K562 (cell line): Measurements from ENCODE around the gene SPATA12. TPM values are rescaled to one million over a fixed set of nuclear protein-coding genes. Genes with fewer than 3 reads are reported as not detected.

Experiments used
- ATAC-seq: fragments of 200-7000 bp; cut with Tn5 transposase; 3 replicates; pipeline ENCODE4 v1.9.1; 2020; ENCODE audit warnings: moderate library complexity
- BruUV-seq: library from RNA; stranded (reverse); fragments of 400-500 nt; replicated peaks from 2 replicates; lab custom pipeline; 2021; lab: Mats Ljungman, UMichigan
- CTCF ChIA-PET: fragments of 300-600 bp; formaldehyde crosslinking; extraction: SDS; loops from one replicate; lab custom pipeline; 2021; ENCODE audit warnings: low intra/inter-chr PET ratio; lab: Yijun Ruan, JAX
- POLR2A ChIA-PET: fragments of 300-600, 350-650 bp; sonication (Branson Sonifier 250); formaldehyde crosslinking; extraction: SDS; loops from one replicate; lab custom pipeline; 2021; ENCODE audit warnings: antibody characterized with exemption, inconsistent platforms; lab: Yijun Ruan, JAX
- DNase-seq, 4 experiments: peaks; one replicate each; pipeline versions ENCODE4 v3.0.0 to v3.0.0-alpha.2; 2011 to 2018; ENCODE audit warnings: low spot score in 3 of 4, mixed read lengths in 3 of 4; ENCODE audit errors: extremely low read depth in 1 of 4
- FAIRE-seq: peaks from 2 replicates; lab custom pipeline; 2011; peaks lifted over from hg19 to GRCh38; lab: Jason Lieb, UNC
- H2AFZ ChIP-seq: 2 replicates; pipeline ENCODE4 v1.6.0; 2011; ENCODE audit warnings: low read depth, low read length, control low read depth, inconsistent platforms
- H3K27ac ChIP-seq: fragments of 200-600 bp; 3 replicates; pipeline ENCODE4 v1.8.0; 2011; ENCODE audit warnings: low read depth, mild to moderate bottlenecking, control low read depth, inconsistent platforms, low read length, moderate library complexity, mixed read lengths; ENCODE audit errors: extremely low read depth
- H3K27me3 ChIP-seq, 2 experiments: fragments of 300-600 bp in 1 of 2; 2 replicates in 1 of 2; 3 replicates in 1 of 2; pipeline versions ENCODE4 v1.6.0 to v1.8.0; 2011; ENCODE audit warnings: inconsistent platforms in 2 of 2, low read length in 2 of 2, mild to moderate bottlenecking in 1 of 2, mixed read lengths in 1 of 2, moderate library complexity in 1 of 2; ENCODE audit not compliant: control insufficient read depth in 2 of 2, insufficient read depth in 2 of 2
- H3K36me3 ChIP-seq: fragments of 300-600 bp; 3 replicates; pipeline ENCODE4 v1.8.0; 2011; ENCODE audit warnings: mild to moderate bottlenecking, low read length, inconsistent platforms; ENCODE audit not compliant: control insufficient read depth, insufficient read depth
- H3K4me1 ChIP-seq, 2 experiments: fragments of 200-600 bp in 1 of 2; replicated peaks in 1 of 2; 2 replicates in 1 of 2; 3 replicates in 1 of 2; pipeline versions ENCODE4 v1.5.1 to v1.8.0; 2011; ENCODE audit warnings: inconsistent platforms in 2 of 2, low read length in 2 of 2, mild to moderate bottlenecking in 1 of 2, mixed read lengths in 1 of 2, moderate library complexity in 1 of 2; ENCODE audit not compliant: control insufficient read depth in 2 of 2, insufficient read depth in 2 of 2
- H3K4me2 ChIP-seq: 2 replicates; pipeline ENCODE4 v1.6.1; 2011; ENCODE audit warnings: low read length, control low read depth, inconsistent platforms, mixed read lengths; ENCODE audit not compliant: insufficient read depth
- H3K4me3 ChIP-seq: fragments of 200-600 bp; sonication (generic), shearing (Covaris generic); 2 replicates; pipeline ENCODE4 v1.5.1; 2016; ENCODE audit warnings: control low read depth, inconsistent platforms
- H3K79me2 ChIP-seq: fragments of 200-600 bp; 3 replicates; pipeline ENCODE4 v1.8.0; 2011; ENCODE audit warnings: low read length, inconsistent platforms; ENCODE audit not compliant: control insufficient read depth, insufficient read depth
- H3K9ac ChIP-seq, 2 experiments: 2 replicates each; pipeline versions ENCODE4 v1.6.0 to v1.6.1; 2011; ENCODE audit warnings: low read depth in 2 of 2, low read length in 2 of 2, control low read depth in 1 of 2, inconsistent platforms in 1 of 2, mild to moderate bottlenecking in 1 of 2, mixed read lengths in 1 of 2; ENCODE audit not compliant: insufficient read depth in 1 of 2
- H3K9me1 ChIP-seq: one replicate; pipeline ENCODE4 v1.6.0; 2011; ENCODE audit warnings: inconsistent platforms, mild to moderate bottlenecking, low read length, moderate library complexity; ENCODE audit not compliant: control insufficient read depth, insufficient read depth
- H3K9me3 ChIP-seq: replicated peaks from 2 replicates; pipeline ENCODE4 v1.5.1; 2011; ENCODE audit warnings: low read depth, low read length, inconsistent platforms; ENCODE audit not compliant: control insufficient read depth, insufficient read depth
- H4K20me1 ChIP-seq: replicated peaks from 2 replicates; pipeline ENCODE4 v1.6.1; 2011; ENCODE audit warnings: low read length, inconsistent platforms, mixed read lengths; ENCODE audit not compliant: control insufficient read depth, insufficient read depth
- CHCHD3 ChIP-seq: fragments of 250-450 bp; sonication (Bioruptor Pico); IDR thresholded peaks from 2 replicates; pipeline ENCODE4 v2.1.2; 2022; ENCODE audit warnings: mild to moderate bottlenecking
- CSDE1 ChIP-seq, 2 experiments: fragments of 450-650 bp; IDR thresholded peaks; 2 replicates each; pipeline ENCODE4 v1.6.1; 2016; ENCODE audit warnings: mild to moderate bottlenecking in 1 of 2
- GTF2F1 ChIP-seq: IDR thresholded peaks from 2 replicates; pipeline ENCODE4 v1.6.1; 2011; ENCODE audit warnings: low read depth, low read length, improper control_type of control experiment
- HSF4 ChIP-seq: fragments of 250-450 bp; sonication (Bioruptor Pico); IDR thresholded peaks from 2 replicates; pipeline ENCODE4 v2.1.2; 2022; ENCODE audit warnings: mild to moderate bottlenecking, moderate library complexity, borderline replicate concordance
- MAZ ChIP-seq, 2 experiments: fragments of 450-650 bp in 1 of 2; sonication (generic) in 1 of 2; formaldehyde crosslinking; IDR thresholded peaks in 1 of 2; conservative IDR thresholded peaks in 1 of 2; 2 replicates each; pipeline versions ENCODE4 v1.4.0 to v1.5.0; 2020; ENCODE audit warnings: mild to moderate bottlenecking in 1 of 2, missing genetic modification reagents in 1 of 2
- NR0B1 ChIP-seq: fragments of 450-650 bp; IDR thresholded peaks from one replicate; pipeline ENCODE4 v1.6.1; 2018; ENCODE audit warnings: mild to moderate bottlenecking, moderate library complexity; ENCODE audit not compliant: partially characterized antibody
- PML ChIP-seq: IDR thresholded peaks from 2 replicates; pipeline ENCODE4 v1.6.1; 2012; ENCODE audit warnings: low read length, inconsistent platforms
- SMAD2 ChIP-seq: fragments of 150-350 bp; IDR thresholded peaks from 2 replicates; pipeline ENCODE4 v1.6.1; 2014; ENCODE audit warnings: low read depth, mild to moderate bottlenecking, low read length
- TAF1 ChIP-seq: IDR thresholded peaks from 2 replicates; pipeline ENCODE4 v1.6.1; 2011; ENCODE audit warnings: mild to moderate bottlenecking, low read length, moderate library complexity; ENCODE audit not compliant: insufficient read depth, control insufficient read depth, severe bottlenecking; ENCODE audit errors: extremely low read depth
- YBX1 ChIP-seq: fragments of 450-650 bp; IDR thresholded peaks from 2 replicates; pipeline ENCODE4 v1.7.1; 2016; ENCODE audit warnings: mild to moderate bottlenecking
- ZFP30 ChIP-seq: fragments of 250-450 bp; sonication (Bioruptor Pico); IDR thresholded peaks from 2 replicates; pipeline ENCODE4 v1.8.0; 2022; ENCODE audit warnings: moderate library complexity, mild to moderate bottlenecking, inconsistent platforms, borderline replicate concordance
- ZFPM2 ChIP-seq: fragments of 250-450 bp; sonication (Bioruptor Pico); IDR thresholded peaks from 2 replicates; pipeline ENCODE4 v1.5.1; 2022; ENCODE audit warnings: mild to moderate bottlenecking
- ZNF263 ChIP-seq: sonication (generic); formaldehyde crosslinking; IDR thresholded peaks from 2 replicates; pipeline ENCODE4 v1.8.0; 2022; ENCODE audit warnings: mild to moderate bottlenecking, missing genetic modification reagents, borderline replicate concordance
- ZNF431 ChIP-seq: sonication (generic); formaldehyde crosslinking; IDR thresholded peaks from 2 replicates; pipeline ENCODE4 v1.8.0; 2022; ENCODE audit warnings: mild to moderate bottlenecking, missing genetic modification reagents
- ZNF76 ChIP-seq: fragments of 250-450 bp; sonication (Bioruptor Pico); IDR thresholded peaks from 2 replicates; pipeline ENCODE4 v1.4.0; 2020; ENCODE audit warnings: mild to moderate bottlenecking, moderate library complexity, borderline replicate concordance
- WGBS: fragments of 100-300 bp; shearing (Covaris generic); methylation state at CpG from one replicate; pipeline ENCODE4 v1.1.6; 2016; ENCODE audit warnings: low coverage, mixed read lengths; ENCODE audit not compliant: insufficient coverage; ENCODE audit errors: missing lambda C conversion rate; 5-methylcytosine and 5-hydroxymethylcytosine counted together
- in situ Hi-C: fragments of 300-500 bp; cut with MboI; formaldehyde crosslinking; loops from 4 replicates; pipeline ENCODE4 v1.15.0; 2018; ENCODE audit warnings: inconsistent platforms, mixed read lengths
- intact Hi-C: fragments of 100-400 bp; cut with micrococcal nuclease; formaldehyde crosslinking; loops from 2 replicates; pipeline ENCODE4 v1.14.2; 2022
- polyA plus RNA-seq, 8 experiments: library from polyadenylated mRNA; depleted of rRNA in 4 of 8; stranded (reverse) in 5 of 8; unstranded in 3 of 8; fragments of >200 nt; fragmentation: Nextera tagmentation in 2 of 8; fragmentation: Illumina TruSeq in 1 of 8; extraction: Ambion mirVana in 2 of 8; extraction: Trizol in 1 of 8; gene quantifications; 2 replicates each; pipeline versions ENCODE4 v1.2.1 to v1.2.3, GENCODE V29; 2011 to 2014; ENCODE audit warnings: inconsistent platforms in 1 of 8, missing spikeins in 1 of 8
- total RNA-seq, 7 experiments: library from RNA; depleted of rRNA in 6 of 7; stranded (reverse); fragments of >200 nt in 6 of 7; fragmentation: Illumina TruSeq in 2 of 7; extraction: Trizol in 2 of 7; gene quantifications; 2 replicates each; pipeline versions ENCODE4 v1.2.1 to v1.2.3, GENCODE V29; 2011 to 2021; ENCODE audit warnings: low replicate concordance in 1 of 7

Gene SPATA12
- total and polyA plus RNA-seq, 9 of the 15 experiments (the other 6 are each of a cell fraction or from before 2014, with no cell fraction given) = not detected

- no peak for TF ChIP-seq CSDE1 (IDR thresholded peaks at IDR 0.05)
- TF ChIP-seq ZNF431 (CRISPR knock-in tag) = no peak
- TF ChIP-seq ZNF76 (CRISPR knock-in tag) = no peak
- TF ChIP-seq ZFPM2 (CRISPR knock-in tag) = no peak
- no peak for TF ChIP-seq PML
Observed at GRCh38 chr3:57095363-57095762, 34.9 kb downstream of the SPATA12 start (continued).

GRCh38 chr3:57097536-57097935 lies 37.1 kb downstream of the SPATA12 start:
- in situ Hi-C loops (no loop called here), intact Hi-C loops (no loop called here)
- Histone ChIP-seq H3K36me3 (no peaks in the 10 kb centered on the region), H2AFZ (no peak overlapping the region), H3K9me3 (no peaks in the 10 kb centered on the region), H3K79me2 (no peaks in the 10 kb centered on the region), H3K4me1 (no peaks in the 10 kb centered on the region; a peak in 1 of 5 replicates), H3K4me2 (no peak overlapping the region), H3K27ac (no peak overlapping the region), H3K4me3 (no peak overlapping the region), H3K27me3 (peaks cover 0 to 22% of the 10 kb centered on the region in 2 experiments; a peak in 2 of 5 replicates), H4K20me1 (no peaks in the 10 kb centered on the region), H3K9me1 (no peaks in the 10 kb centered on the region), H3K9ac (no peak overlapping the region)
- DNase-seq = no peak
- no peak for ATAC-seq
- CTCF ChIA-PET = no interaction called here
- BruUV-seq = no TSS peak
- 59% methylated on average over 12 of the region's 23 CpGs for WGBS
- TF ChIP-seq HSF4 (CRISPR knock-in tag) = no peak
- no peak for TF ChIP-seq ZNF263 (CRISPR knock-in tag)
- TF ChIP-seq YBX1 = no peak
- no peak for TF ChIP-seq NR0B1
- no peak for TF ChIP-seq SMAD2
- TF ChIP-seq CHCHD3 (CRISPR knock-in tag) = no peak
- TF ChIP-seq GTF2F1 = no peak
- no peak for TF ChIP-seq MAZ (CRISPR knock-in tag; conservative IDR thresholded peaks at IDR 0.05 in 1 of 2, IDR thresholded peaks at IDR 0.05 in 1 of 2)
- TF ChIP-seq TAF1 = no peak
- TF ChIP-seq ZFP30 (CRISPR knock-in tag) = no peak
- POLR2A ChIA-PET = no interaction called here
- FAIRE-seq = no peak
